ENCODE measurements around the gene EFNA4.
"Not testable (repeated sequence)": the region's sequence is repeated elsewhere in the genome, so short reads cannot be mapped to it uniquely, and the experiment has no call there.

EFNA4 gene

GRCh38 chr1:155105604-155106011 is 42.1 kb downstream of the EFNA4 start:
- H3K27me3 ChIP-seq (ENCODE audit: low read depth, low read length) = no peaks in the 10 kb centered on the region
- no peaks in the 10 kb centered on the region for H3K9me3 ChIP-seq (ENCODE audit: control insufficient read depth in 1 of 2, low read length in 2 of 2)
- H3K4me1 ChIP-seq (ENCODE audit: control insufficient read depth in 1 of 2, insufficient read depth in 2 of 2, low read length in 2 of 2) = no peaks in the 10 kb centered on the region
- H3K4me3 ChIP-seq (ENCODE audit: low read depth in 1 of 2, low read length in 2 of 2) = no peak overlapping the region
- H3K36me3 ChIP-seq (ENCODE audit: control insufficient read depth in 1 of 2, insufficient read depth in 2 of 2, low read length in 2 of 2) = no peaks in the 10 kb centered on the region
- H3K27ac ChIP-seq (ENCODE audit: low read length) = no peak overlapping the region

GRCh38 chr1:155106862-155107261 is 43.3 kb downstream of the EFNA4 start:
- no peaks in the 10 kb centered on the region for H3K36me3 ChIP-seq (ENCODE audit: control insufficient read depth in 1 of 2, insufficient read depth in 2 of 2, low read length in 2 of 2)
- no peak overlapping the region for H3K27ac ChIP-seq (ENCODE audit: low read length)
- H3K4me1 ChIP-seq (ENCODE audit: control insufficient read depth in 1 of 2, insufficient read depth in 2 of 2, low read length in 2 of 2) = no peaks in the 10 kb centered on the region
- H3K27me3 ChIP-seq (ENCODE audit: low read depth, low read length) = no peaks in the 10 kb centered on the region
- H3K4me3 ChIP-seq (ENCODE audit: low read depth in 1 of 2, low read length in 2 of 2) = no peak overlapping the region
- H3K9me3 ChIP-seq (ENCODE audit: control insufficient read depth in 1 of 2, low read length in 2 of 2) = no peaks in the 10 kb centered on the region

- Histone ChIP-seq H3K4me1 (ENCODE audit: control insufficient read depth in 1 of 2, insufficient read depth in 2 of 2, low read length in 2 of 2) (no peaks in the 10 kb centered on the region), H3K27me3 (ENCODE audit: low read depth, low read length) (no peaks in the 10 kb centered on the region), H3K36me3 (ENCODE audit: control insufficient read depth in 1 of 2, insufficient read depth in 2 of 2, low read length in 2 of 2) (no peaks in the 10 kb centered on the region), H3K4me3 (ENCODE audit: low read depth in 1 of 2, low read length in 2 of 2) (no peak overlapping the region), H3K9me3 (ENCODE audit: control insufficient read depth in 1 of 2, low read length in 2 of 2) (no peaks in the 10 kb centered on the region), H3K27ac (ENCODE audit: low read length) (no peak overlapping the region)
Observed at GRCh38 chr1:155107309-155108264, 44.0 kb downstream of the EFNA4 start.

DNA sequence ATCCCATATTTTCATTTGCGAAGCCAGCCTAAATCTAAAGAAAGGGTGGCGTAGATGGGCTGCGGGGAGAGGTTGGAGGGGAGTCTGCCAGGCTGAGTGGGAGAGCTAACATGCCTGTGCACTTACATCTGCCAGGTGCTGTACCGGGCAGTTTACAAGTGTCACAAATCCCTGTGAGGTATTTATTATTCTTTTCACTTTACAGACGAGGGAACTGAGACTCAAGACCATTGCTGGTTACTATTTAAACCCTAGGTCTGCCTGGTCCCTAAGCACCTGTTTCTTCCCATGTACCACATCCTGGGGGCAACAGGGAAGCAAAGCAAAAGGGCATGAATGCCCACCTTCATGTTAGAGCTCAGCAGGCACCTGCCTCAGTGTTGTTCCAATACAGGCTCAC is 44.8 kb downstream of the EFNA4 start:
- H3K27ac ChIP-seq (ENCODE audit: low read length) = no peak overlapping the region
- no peaks in the 10 kb centered on the region for H3K4me1 ChIP-seq (ENCODE audit: control insufficient read depth in 1 of 2, insufficient read depth in 2 of 2, low read length in 2 of 2)
- no peaks in the 10 kb centered on the region for H3K27me3 ChIP-seq (ENCODE audit: low read depth, low read length)
- no peaks in the 10 kb centered on the region for H3K36me3 ChIP-seq (ENCODE audit: control insufficient read depth in 1 of 2, insufficient read depth in 2 of 2, low read length in 2 of 2)
- no peaks in the 10 kb centered on the region for H3K9me3 ChIP-seq (ENCODE audit: control insufficient read depth in 1 of 2, low read length in 2 of 2)
- H3K4me3 ChIP-seq (ENCODE audit: low read depth in 1 of 2, low read length in 2 of 2) = no peak overlapping the region

GRCh38 chr1:155110381-155110780 is 46.8 kb downstream of the EFNA4 start:
- Histone ChIP-seq H3K27me3 (ENCODE audit: low read depth, low read length) (no peaks in the 10 kb centered on the region), H3K36me3 (ENCODE audit: control insufficient read depth in 1 of 2, insufficient read depth in 2 of 2, low read length in 2 of 2) (no peaks in the 10 kb centered on the region), H3K4me3 (ENCODE audit: low read depth in 1 of 2, low read length in 2 of 2) (no peak overlapping the region), H3K27ac (ENCODE audit: low read length) (no peak overlapping the region), H3K9me3 (ENCODE audit: control insufficient read depth in 1 of 2, low read length in 2 of 2) (no peaks in the 10 kb centered on the region), H3K4me1 (ENCODE audit: control insufficient read depth in 1 of 2, insufficient read depth in 2 of 2, low read length in 2 of 2) (no peaks in the 10 kb centered on the region)

GRCh38 chr1:155110826-155111225 is 47.3 kb downstream of the EFNA4 start:
- Histone ChIP-seq H3K4me3 (ENCODE audit: low read depth in 1 of 2, low read length in 2 of 2) (no peak overlapping the region), H3K9me3 (ENCODE audit: control insufficient read depth in 1 of 2, low read length in 2 of 2) (no peaks in the 10 kb centered on the region), H3K4me1 (ENCODE audit: control insufficient read depth in 1 of 2, insufficient read depth in 2 of 2, low read length in 2 of 2) (no peaks in the 10 kb centered on the region), H3K36me3 (ENCODE audit: control insufficient read depth in 1 of 2, insufficient read depth in 2 of 2, low read length in 2 of 2) (no peaks in the 10 kb centered on the region), H3K27me3 (ENCODE audit: low read depth, low read length) (no peaks in the 10 kb centered on the region), H3K27ac (ENCODE audit: low read length) (no peak overlapping the region)

GRCh38 chr1:155113450-155113980 is 50.0 kb downstream of the EFNA4 start:
- Histone ChIP-seq H3K27ac (ENCODE audit: low read length) (no peak overlapping the region), H3K4me1 (ENCODE audit: control insufficient read depth in 1 of 2, insufficient read depth in 2 of 2, low read length in 2 of 2) (no peaks in the 10 kb centered on the region), H3K27me3 (ENCODE audit: low read depth, low read length) (no peaks in the 10 kb centered on the region), H3K9me3 (ENCODE audit: control insufficient read depth in 1 of 2, low read length in 2 of 2) (no peaks in the 10 kb centered on the region), H3K36me3 (ENCODE audit: control insufficient read depth in 1 of 2, insufficient read depth in 2 of 2, low read length in 2 of 2) (no peaks in the 10 kb centered on the region), H3K4me3 (ENCODE audit: low read depth in 1 of 2, low read length in 2 of 2) (no peak overlapping the region)

GRCh38 chr1:155116113-155116764 is 52.7 kb downstream of the EFNA4 start:
- H3K4me1 ChIP-seq (ENCODE audit: control insufficient read depth in 1 of 2, insufficient read depth in 2 of 2, low read length in 2 of 2) = no peaks in the 10 kb centered on the region
- no peaks in the 10 kb centered on the region for H3K36me3 ChIP-seq (ENCODE audit: control insufficient read depth in 1 of 2, insufficient read depth in 2 of 2, low read length in 2 of 2)
- no peaks in the 10 kb centered on the region for H3K27me3 ChIP-seq (ENCODE audit: low read depth, low read length)
- no peak overlapping the region for H3K27ac ChIP-seq (ENCODE audit: low read length)
- H3K9me3 ChIP-seq (ENCODE audit: control insufficient read depth in 1 of 2, low read length in 2 of 2) = no peaks in the 10 kb centered on the region
- H3K4me3 ChIP-seq (ENCODE audit: low read depth in 1 of 2, low read length in 2 of 2) = no peak overlapping the region

DNA sequence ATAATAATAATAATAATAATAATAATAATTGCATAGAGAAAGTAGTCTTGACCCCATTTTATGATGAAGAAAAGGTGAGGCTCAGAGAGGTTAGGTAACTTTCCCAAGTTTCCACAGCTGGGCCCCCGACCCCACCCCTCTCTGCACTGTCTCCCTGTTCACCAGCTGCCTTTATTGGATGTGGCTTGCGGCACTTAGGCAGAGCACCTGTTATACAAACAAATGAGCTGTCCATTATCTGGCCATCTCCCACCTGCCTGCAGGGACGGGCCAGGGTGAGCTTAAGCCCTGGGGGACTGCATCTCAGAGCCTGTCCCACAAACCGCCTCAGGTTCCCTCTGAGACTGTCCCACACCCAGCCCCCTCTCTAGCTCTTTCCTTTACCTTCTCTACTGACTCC is 54.1 kb downstream of the EFNA4 start:
- H3K27ac ChIP-seq (ENCODE audit: low read length) = no peak overlapping the region
- H3K9me3 ChIP-seq (ENCODE audit: control insufficient read depth in 1 of 2, low read length in 2 of 2) = no peaks in the 10 kb centered on the region
- H3K27me3 ChIP-seq (ENCODE audit: low read depth, low read length) = no peaks in the 10 kb centered on the region
- no peak overlapping the region for H3K4me3 ChIP-seq (ENCODE audit: low read depth in 1 of 2, low read length in 2 of 2)
- H3K36me3 ChIP-seq (ENCODE audit: control insufficient read depth in 1 of 2, insufficient read depth in 2 of 2, low read length in 2 of 2) = no peaks in the 10 kb centered on the region
- H3K4me1 ChIP-seq (ENCODE audit: control insufficient read depth in 1 of 2, insufficient read depth in 2 of 2, low read length in 2 of 2) = no peaks in the 10 kb centered on the region

GRCh38 chr1:155118090-155118489 is 54.5 kb downstream of the EFNA4 start:
- H3K9me3 ChIP-seq (ENCODE audit: control insufficient read depth in 1 of 2, low read length in 2 of 2); H3K4me3 ChIP-seq (ENCODE audit: low read depth in 1 of 2, low read length in 2 of 2); H3K36me3 ChIP-seq (ENCODE audit: control insufficient read depth in 1 of 2, insufficient read depth in 2 of 2, low read length in 2 of 2); H3K4me1 ChIP-seq (ENCODE audit: control insufficient read depth in 1 of 2, insufficient read depth in 2 of 2, low read length in 2 of 2); H3K27me3 ChIP-seq (ENCODE audit: low read depth, low read length); H3K27ac ChIP-seq (ENCODE audit: low read length): not testable (repeated sequence)

All from muscle layer of duodenum (tissue), 2 donors.